ENCODE data around the gene TULP1. TPM values are rescaled to one million over a fixed set of nuclear protein-coding genes. Genes with fewer than 3 reads are reported as not detected.

The TULP1 gene
- total RNA-seq, 1 experiment from 2014 or later = not detected

GRCh38 chr6:35471836-35472345 is 40.8 kb downstream of the TULP1 start:
- Histone ChIP-seq H3K36me3 (ENCODE audit: low read depth, low read length) (peaks cover 47% of the 10 kb centered on the region), H3K9ac (ENCODE audit: low read length) (no peak overlapping the region), H3K9me2 (replicated peaks; ENCODE audit: low read length) (no peaks in the 10 kb centered on the region), H3K27ac (ENCODE audit: low read length) (no peak overlapping the region), H3F3A (ENCODE audit: low read length, unreplicated experiment) (peaks cover 41% of the 10 kb centered on the region), H3K79me2 (ENCODE audit: low read length) (peaks cover 45% of the 10 kb centered on the region), H3K27me3 (ENCODE audit: low read length) (no peaks in the 10 kb centered on the region), H4K20me1 (ENCODE audit: low read length) (peaks cover 52% of the 10 kb centered on the region), H3K9me3 (ENCODE audit: low read length) (no peaks in the 10 kb centered on the region), H3K4me1 (ENCODE audit: insufficient read depth, low read length) (peaks cover 27% of the 10 kb centered on the region), H2AFZ (ENCODE audit: low read length) (no peak overlapping the region), H3K4me3 (ENCODE audit: low read length) (peak overlapping the region; percentile 82; the same call in 1 of the 2 replicates), H3K4me2 (ENCODE audit: low read length) (peak overlapping the region; percentile 99)
- intact Hi-C loops (cut with micrococcal nuclease) = no loop called here
- BruUV-seq (replicated peaks) = no TSS peak
- CTCF ChIA-PET = interaction anchor here (0.6 kb wide), 1 partner anchor 45 kb away, joined by 3 read pairs; no protein-coding TSS in a partner anchor
- POLR2A ChIA-PET (ENCODE audit: unreplicated experiment) = interaction anchor here (0.5 to 0.6 kb wide), 2 partner anchors 130 to 204 kb away, joined by 3 to 6 read pairs; no protein-coding TSS in a partner anchor
- DNase-seq (no peak), ATAC-seq (no peak)
- TF ChIP-seq EZH2phosphoT487 (IDR thresholded peaks at IDR 0.05; ENCODE audit: borderline replicate concordance, low read length) (no peak), CTCF (conservative IDR thresholded peaks at IDR 0.05; ENCODE audit: low read depth, low read length) (no peak)

DNA sequence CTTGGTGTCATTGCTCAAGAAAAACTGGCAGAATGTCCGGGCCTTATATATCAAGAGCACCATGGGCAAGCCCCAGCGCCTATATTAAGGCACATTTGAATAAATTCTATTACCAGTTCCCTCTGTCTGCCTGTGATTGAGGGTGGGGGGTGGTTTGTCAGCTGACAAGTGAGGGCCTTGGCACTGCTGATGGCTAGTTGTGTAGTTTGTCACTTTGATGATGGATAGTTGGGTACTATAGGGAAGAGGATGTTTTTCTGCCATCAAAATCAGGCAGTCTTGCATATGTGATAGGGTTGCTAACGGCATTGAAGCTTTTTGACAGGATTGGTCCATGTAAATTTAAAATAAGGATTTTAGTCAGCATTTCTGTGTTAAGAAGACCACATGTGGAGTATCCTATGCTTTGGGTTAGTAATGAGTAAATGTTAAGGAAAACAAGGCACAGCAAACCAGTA is 42.0 kb downstream of the TULP1 start:
- Histone ChIP-seq H3F3A (ENCODE audit: low read length, unreplicated experiment) (peaks cover 41% of the 10 kb centered on the region), H3K9ac (ENCODE audit: low read length) (0 out of 2 replicates have a peak overlapping the region, but pooled peaks have one; percentile 0), H3K9me3 (ENCODE audit: low read length) (no peaks in the 10 kb centered on the region), H3K4me1 (ENCODE audit: insufficient read depth, low read length) (peaks cover 27% of the 10 kb centered on the region), H3K9me2 (replicated peaks; ENCODE audit: low read length) (no peaks in the 10 kb centered on the region), H4K20me1 (ENCODE audit: low read length) (peaks cover 52% of the 10 kb centered on the region), H3K4me3 (ENCODE audit: low read length) (peak overlapping the region; percentile 82), H3K36me3 (ENCODE audit: low read depth, low read length) (peaks cover 47% of the 10 kb centered on the region), H3K27ac (ENCODE audit: low read length) (no peak overlapping the region), H3K79me2 (ENCODE audit: low read length) (peaks cover 45% of the 10 kb centered on the region), H3K27me3 (ENCODE audit: low read length) (no peaks in the 10 kb centered on the region), H2AFZ (ENCODE audit: low read length) (no peak overlapping the region), H3K4me2 (ENCODE audit: low read length) (peak overlapping the region; percentile 99)
- CTCF ChIA-PET = interaction anchor here (0.6 kb wide), 1 partner anchor 65 kb away, joined by 5 read pairs; no protein-coding TSS in a partner anchor
- intact Hi-C loops (cut with micrococcal nuclease) = no loop called here
- POLR2A ChIA-PET (ENCODE audit: unreplicated experiment) = interaction anchor here (0.6 kb wide), 1 partner anchor 25 kb away, joined by 4 read pairs; no protein-coding TSS in a partner anchor
- no peak for TF ChIP-seq EZH2 (IDR thresholded peaks at IDR 0.05; ENCODE audit: low read length, unreplicated experiment)
- no peak for TF ChIP-seq CTCF (conservative IDR thresholded peaks at IDR 0.05; ENCODE audit: low read depth, low read length)
- no peak for TF ChIP-seq EZH2phosphoT487 (IDR thresholded peaks at IDR 0.05; ENCODE audit: borderline replicate concordance, low read length)
- no TSS peak for BruUV-seq (replicated peaks)
- no peak for DNase-seq
- no peak for ATAC-seq
